T1000 (cell line): ENCODE measurements around the gene MARS1.
A peak's percentile ranks its signal among the peaks of the same experiment; 100 is the strongest.

ENCODE experiments used
- DNase-seq: peaks from one replicate; lab custom pipeline; 2025; ENCODE audit warnings: mixed read lengths; lab: John Stamatoyannopoulos, UW

MARS1 gene

DNA sequence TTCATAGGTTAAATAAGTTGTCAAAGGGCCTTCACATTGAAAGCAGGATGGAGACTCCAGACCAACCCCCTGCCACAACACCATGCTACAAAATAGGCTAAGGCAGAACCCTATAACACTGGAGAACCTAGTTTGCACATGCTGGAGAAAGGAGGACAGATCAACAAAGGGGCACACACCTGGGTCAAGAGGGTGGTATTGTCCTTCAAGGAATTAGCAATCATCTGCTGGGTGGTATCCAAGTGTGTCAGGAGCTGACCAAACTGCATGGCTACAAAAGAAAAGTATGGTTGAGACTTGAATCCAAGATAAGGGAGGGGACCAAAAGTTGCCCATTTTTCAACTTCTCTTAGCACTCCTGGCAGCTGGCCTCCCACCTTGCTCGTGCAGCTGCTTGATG, 44.0 kb downstream of the MARS1 start:
- no peak for DNase-seq

DNA sequence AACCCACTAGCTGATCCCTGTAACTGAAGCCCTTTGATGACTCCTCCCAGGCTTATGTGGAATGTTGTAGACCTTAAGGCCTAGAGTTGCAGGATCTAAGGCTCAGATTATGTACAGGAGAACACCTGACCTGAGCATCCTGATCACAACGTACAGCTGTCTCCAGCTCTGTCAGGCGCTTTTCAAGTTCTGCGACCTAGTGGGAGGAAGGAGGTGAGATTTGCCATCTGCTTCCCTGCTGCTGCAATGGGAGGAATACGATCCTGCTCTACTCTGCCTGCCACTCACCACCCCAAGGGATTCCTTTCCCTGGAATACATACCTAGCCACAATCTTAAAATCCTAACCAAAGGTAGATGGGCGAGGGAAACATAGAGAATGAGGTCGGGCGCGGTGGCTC, 45.2 kb downstream of the MARS1 start:
- no peak for DNase-seq

DNA sequence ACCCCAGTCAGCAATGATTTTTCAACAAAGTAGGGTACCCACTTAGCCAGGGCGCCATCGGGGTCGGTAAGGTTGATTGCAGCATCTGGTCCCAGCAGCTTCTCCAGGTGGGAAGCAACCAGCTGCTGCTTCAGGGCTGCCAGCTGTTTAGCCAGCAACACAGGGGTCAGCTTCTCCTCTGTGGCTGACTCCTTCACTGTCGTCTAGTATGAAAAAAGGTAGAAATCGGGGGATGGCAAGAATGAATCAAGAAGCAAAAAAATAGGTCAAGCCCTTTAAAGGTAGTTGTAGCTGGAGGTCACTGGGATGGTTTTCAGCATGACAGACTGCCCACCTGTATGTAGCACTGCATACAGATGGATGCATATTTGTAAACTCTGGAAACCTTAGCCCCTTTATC, 46.4 kb downstream of the MARS1 start:
- DNase-seq: no peak

DNA sequence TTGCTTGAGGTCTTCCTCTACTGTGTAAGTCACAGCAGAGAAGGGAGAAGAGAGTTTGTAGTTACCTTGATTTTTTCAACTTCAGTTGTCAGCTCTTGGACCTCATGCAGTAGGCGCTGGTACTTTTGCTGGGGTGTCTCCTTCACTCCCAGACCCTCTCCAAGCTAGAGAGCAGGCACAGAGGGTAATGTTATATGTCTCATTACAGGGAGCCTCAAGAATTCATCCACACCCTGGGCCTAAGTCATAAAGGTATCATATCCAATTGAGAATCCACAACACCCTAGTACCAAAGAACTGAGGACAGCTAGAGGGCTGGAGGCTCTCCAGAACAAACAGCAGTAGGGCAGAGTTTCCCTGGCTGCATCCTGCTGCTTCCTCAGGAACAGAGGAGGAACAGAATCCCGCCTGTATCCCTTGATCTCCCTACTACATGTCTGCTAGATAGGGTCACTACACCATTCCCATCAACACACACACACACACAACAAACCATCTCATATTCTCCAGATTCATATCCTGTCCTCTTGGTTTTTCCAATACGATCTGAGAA, 47.2 kb downstream of the MARS1 start:
- DNase-seq: no peak

DNA sequence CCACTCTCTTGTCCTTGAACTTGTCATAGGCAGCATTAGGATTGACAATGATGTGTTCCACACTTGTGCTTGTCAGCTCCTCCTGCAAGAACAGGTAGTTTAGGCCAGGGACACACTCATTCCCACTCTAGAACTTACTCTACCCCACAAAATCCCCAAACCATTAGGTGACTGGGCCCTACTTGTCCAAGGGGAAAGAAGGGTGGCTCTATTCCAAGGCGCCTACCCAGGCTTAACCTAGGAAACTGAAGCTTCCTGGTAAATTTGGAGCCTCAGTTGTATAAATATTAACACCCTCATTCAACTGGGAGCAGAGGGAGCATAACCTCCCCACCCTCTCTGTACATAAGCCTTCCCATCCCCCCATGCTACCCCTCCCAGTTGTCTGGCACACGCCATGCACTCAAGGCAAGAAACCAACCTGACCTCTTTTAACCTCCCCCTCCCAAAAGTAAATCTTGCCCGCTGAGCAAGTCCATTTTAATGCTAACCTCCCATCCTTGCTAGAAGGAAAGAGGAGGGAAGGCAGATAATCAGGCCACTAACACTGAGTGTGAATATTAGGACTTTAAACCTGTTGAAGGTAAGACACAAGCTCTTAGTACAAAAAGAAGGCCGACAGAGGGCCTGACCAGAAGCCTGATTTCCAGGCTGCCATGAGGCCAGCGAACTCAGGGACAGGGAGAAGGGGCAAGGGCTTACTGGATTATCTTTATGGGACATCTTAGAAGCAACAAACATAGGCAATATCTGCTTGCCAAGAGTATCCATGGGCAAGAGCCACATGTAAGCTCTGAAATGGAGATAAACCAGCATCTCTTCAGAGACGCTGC, 48.1 kb downstream of the MARS1 start:
- no peak for DNase-seq

DNA sequence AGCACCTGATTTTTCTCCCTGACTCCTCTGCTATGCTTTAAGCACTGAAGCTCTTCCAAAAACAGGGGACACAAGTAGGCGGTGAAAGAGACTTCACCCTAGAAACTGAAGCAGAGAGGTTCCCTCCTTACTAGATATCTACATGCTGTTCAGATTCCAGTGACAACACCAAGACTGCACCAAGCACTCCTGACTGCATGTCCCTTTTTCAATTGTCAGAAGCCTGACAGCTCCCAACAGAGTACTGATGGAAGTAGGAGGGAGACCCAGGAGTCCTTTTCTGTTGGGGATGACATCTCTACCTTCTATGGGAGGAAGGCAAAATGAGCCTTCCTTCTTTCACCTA, 48.7 kb downstream of the MARS1 start:
- DNase-seq: no peak

DNA sequence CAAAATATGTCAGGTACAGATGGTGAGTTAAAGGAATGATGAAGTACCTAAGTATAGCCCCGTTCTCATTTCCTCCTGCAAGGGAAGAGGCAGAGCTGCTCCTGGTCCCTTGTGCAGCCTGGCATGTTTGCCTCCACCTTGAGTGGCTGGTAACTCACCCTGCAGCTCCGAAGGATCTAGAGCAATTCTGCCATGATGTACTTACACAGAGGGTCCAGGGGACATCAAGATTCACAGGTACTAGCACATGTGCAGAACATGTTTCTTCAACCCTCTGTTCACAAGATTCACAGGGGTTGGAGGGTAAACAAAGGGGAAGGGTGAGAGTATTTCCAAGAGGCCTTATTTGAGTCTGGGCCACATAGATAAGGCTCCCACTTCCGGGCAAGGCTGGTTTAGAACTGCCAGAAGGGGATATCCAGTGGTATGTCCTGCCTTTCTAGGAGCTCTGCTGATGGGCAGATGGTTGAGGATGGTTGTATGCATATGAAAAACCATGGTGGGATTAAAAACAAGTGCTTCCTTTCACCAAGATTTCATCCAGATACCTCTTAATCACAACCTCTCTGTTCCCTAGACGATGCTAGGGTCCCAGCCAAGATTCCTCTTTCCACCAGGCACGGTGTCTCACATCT, 51.4 kb downstream of the MARS1 start:
- DNase-seq: no peak

DNA sequence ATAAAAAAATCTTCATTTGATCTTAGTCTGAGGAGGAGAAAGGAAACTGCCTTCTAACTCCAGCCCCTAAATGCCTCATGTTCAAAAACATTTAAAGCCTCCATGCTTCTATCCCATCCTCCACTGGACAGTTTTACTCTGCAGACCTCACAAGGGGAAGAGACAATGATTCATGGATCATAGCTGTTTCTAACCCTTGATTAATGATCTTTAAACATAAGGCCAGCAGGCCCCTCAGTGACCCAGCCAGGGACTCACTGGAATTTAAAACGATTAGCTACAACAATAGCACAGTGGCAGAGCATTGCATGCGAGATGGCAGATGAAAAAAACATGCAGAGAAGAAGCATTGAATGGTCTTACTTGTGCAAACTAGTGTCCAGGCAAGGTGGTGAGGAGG, 53.1 kb downstream of the MARS1 start:
- DNase-seq: no peak

DNA sequence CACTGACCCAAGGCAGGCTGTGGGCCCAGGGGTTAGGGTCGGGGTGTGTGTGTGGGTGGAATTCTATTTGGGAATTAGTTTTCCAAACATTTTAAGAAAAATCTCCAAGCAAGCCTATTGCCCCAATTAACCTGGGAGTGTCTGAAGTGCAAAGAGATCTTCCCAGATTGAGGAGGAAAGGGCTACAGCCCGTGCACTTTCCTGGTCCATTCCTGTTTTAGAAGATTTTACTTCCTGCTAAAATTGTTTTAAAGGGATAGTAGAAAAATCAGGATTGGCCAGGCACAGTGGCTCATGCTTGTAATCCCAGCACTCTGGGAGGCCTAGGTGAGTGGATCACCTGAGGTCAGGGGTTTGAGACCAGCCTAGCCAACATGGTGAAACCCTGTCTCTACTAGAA, 53.8 kb downstream of the MARS1 start:
- DNase-seq: no peak

DNA sequence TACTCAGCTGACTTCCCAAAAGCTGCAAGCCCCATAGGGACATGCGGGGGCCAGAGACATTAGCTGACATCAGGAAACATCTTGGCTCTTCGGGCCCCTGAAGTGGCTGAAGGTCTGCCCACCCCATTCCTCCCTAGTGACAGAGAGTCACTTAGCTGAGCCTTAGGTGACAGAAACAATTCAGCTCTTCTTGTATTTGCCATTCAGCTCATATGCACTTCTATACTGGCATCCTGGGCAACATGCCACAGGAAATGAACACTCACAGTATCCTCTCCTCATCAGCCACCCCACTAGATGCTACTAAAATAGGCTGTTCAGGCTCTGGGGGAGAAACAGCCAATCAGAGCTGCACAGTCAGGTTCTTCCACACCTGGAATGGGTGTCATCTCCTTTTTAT, 55.7 kb downstream of the MARS1 start:
- no peak for DNase-seq

DNA sequence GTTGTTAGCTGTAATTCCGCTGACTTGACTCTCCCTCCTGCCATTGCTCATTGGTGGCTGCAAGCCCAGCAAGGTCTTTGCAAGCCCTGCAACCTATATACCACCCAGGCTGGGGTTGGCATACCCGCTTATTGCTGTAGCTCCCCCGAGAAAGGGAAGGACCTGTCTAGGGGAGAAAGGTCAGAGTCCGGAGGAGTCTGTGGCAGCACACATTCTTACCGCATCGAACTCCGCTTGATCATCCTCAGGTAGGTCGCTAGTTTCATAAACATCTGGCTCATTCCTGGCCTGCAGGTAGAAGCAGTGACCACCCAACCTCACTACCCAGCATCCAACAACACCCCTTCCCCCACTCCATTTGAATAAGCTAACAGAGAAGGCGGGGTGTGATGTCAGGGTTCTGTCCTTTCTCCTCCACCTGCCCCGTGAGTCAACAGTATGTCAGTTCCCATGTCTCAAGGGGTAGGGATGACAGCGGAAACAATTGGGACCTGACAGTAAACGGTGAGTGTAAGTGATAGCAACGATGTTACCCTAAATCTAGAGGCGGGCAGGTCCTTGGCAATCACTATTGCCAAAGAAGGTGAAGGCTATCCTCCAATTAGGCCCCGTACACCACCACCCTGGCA, 58.1 kb downstream of the MARS1 start:
- no peak for DNase-seq

DNA sequence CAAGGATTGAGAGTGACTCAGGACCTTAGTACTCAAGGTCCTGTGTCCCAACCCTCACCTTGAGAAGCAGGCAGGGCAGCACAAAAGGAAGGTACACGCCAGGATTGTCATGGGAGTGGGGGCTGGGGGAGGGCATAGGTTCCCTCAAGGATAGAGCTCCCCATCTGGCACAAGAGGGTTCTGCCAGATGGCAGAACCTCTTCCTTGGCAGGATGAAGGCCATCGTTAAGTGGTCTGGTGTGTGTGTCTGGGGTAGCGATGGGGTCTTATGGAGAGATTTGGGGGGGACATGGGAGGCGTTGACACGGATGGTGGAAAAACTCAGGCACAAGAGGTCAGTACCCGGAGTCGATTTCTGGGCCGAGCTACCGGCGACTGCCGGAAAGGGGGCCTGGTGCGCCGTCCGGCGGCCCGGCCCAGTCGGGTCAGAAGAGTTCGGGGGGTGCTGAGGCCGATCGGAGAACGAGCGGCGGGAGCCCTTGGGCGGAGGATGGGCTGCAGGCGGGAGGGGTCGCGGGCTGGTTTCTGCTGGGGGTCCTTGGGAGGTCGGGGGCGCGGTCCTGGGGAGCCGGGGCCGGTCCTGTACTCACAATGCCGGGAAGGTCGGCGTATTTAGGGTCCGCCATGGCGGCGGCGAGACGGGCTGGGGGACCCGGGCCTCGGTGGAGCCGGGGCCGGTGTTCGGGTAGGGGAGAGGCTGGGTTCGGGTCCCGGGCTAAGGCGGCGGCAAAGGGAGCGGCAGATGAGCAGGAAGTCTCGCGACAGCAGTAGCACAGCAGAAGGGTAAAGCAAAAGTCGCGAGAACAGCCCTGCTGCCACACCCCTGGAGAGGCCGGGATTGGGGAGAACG, 58.8 kb downstream of the MARS1 start, which contains the start of gene DCTN2:
Gene DCTN2, minus strand, starts transcription at position 755 of the 850 bp plus-strand sequence. Its CDS starts 129 bp downstream, at position 626.
- peak; percentile 93 for DNase-seq

DNA sequence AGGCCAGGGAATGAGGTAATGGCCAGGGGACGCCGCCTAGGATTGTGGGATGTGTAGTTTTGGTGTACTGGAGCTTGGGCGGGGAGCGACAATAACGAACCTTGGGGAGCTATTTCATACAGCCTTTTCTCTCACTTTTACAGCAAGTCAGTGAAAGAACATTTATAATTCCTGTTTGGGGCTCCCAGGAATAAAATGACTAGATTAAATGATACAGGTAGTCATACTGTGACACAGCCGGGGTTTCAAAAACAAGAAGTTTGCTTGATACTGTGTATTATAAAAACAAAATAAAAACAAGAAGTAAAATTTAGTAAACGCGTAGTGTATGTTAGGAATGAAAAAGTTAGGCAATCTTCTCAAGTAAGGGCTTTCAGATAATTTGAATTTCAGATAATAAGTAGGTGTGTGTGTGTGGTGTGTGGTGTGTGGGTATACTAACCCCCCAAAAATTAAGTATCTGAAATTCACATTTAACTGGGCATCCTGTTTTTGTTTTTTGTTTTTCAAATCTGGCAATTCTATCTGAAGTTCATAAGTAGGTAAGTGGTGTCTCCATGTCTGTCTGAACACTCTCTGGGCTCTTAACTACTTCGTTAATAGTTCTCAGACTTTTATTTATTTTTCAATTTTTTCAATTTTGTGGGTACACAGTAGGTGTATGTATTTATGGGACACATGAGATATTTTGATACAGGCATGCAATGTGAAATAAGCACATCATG, 59.6 kb downstream of the MARS1 start:
- no peak for DNase-seq

DNA sequence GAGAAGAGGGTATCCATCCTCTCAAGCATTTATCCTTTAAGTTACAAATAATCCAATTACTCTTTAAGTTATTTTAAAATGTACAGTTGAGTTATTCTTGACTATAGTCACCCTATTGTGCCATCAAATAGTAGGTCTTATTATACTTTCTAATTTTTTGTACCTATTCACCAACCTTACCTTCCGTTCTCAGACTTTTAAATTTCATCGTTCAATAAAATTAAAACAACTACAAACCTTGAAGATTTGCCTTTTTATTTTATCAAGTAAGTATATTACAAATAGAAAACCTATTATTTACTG, 60.1 kb downstream of the MARS1 start:
- DNase-seq: no peak

DNA sequence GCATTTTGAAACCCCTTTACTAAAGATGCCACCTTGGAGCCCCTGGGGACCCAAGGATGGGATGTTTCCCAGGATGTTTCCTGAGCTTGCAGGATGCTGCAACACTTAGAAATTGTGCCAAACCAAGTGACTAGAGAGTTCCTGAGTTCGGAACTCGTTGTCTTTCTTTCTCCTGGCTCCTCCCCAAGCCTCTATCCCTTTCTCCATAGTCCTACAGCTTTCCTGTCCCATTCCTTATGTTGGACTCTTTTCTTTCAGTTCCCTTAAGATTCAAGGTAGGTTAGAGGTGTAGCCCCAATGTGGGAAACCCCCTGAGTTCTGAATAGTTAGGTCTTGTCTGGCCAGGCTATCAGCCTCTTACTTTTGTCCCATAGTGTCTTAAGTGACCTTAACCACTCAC, 60.6 kb downstream of the MARS1 start:
- no peak for DNase-seq

DNA sequence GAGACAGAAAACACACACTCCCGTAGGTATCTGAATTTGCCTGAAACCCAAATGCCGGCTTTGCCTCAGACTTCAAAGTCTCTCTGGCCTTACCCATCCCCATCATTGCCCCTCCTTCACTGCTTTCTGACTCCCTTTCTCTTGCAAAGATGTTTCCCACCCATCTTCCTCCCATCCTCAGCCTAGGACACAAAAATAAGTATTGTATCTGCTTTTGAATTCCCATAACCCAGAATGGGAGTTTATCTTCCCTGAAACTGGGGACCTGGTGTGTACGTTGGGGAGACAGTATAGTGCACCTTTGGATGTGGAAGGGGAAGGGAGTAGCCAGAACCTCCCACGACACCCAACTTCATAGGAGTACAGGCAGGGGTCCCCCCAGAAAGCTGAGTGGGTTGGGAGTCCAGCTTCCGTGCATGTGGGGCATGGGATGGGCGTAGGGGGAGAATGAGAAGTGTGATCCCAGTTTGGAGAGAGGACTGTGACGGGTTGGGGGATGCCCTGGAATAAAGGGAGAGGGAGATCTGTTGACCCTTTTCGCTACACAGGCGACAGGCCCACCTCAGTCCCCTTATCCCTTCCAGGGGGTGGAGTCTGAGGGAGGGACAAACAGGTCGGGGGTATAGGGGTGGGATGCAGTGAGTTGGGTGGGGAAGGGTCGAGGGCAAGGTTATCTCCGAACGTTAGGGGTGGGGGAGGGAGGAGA, 61.5 kb downstream of the MARS1 start:
- DNase-seq: no peak

DNA sequence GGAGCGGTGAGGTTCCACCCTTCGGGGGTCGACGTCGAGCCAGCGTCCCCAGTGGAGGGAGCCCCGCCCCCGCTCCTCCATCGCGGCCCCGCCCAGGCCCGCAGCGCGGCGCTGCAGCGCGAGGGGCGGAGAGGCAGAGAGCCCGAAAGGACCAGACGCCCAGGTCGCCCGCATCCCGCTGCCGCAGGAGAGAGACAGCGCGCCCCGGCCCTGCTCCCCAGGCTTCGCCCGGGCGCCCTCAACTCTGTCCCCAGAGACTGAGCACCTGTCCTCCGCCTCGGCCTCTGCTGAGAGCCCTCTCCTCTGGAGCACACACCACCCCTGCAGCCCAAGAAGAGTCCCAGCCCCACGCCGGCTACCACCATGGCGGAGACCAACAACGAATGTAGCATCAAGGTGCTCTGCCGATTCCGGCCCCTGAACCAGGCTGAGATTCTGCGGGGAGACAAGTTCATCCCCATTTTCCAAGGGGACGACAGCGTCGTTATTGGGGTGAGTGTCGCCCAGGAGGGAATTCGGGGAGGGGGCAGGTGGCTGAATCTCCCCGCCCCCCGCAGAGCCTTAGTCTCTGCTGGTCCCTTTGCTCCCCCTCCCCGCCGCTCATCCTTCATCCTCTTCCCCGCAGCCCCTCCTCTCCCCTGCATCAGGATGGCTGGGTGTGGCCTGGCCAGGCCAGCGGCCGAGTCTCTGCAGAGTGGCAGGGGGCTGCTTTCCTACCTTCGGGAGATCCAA, 62.2 kb downstream of the MARS1 start, which contains the start of gene KIF5A:
Gene KIF5A, plus strand, starts transcription at position 136 of the 732 bp plus-strand sequence. Its CDS starts 228 bp downstream, at position 364.
- no peak for DNase-seq

DNA sequence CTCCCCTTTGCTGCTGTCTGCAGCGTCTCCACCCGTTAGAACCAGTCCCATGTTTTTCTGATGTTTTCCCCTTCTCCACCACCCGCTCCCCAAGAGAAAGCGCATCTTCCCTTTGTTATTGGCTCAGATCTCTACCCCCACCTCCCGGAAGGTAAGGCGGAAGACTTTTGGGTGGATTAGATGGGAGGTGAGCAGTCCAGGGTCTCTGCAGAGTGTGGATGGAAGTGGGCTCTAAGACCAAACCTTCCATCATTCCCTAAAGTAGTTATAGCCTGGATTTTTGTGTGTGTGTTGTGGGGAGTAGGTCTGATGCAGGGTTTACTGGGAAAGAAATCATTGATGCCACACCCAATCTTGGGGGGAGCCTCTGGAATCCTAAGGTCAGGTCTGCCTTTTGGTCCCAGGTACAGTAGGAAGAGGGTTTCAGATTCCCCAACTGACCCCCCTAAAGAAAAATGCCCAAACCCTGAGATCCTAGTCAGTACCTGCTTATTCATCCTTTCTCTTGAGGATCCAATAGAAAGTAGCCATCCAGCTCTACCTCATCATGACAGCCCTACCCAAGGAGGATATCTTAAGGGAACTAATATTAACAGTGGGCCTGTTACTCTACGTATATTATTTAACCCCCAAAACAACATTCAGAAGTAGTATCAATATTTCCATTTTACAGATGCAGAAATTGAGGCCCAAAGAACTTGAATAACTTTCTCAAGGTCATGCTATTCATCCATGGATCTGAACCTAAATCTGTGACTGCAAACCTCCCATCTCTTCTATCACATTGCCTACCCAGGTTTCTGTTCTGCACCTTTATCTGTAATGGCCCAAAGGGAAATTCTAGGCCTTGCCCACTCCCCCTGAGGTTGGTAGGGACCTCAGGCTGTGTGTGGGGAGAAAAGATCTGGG, 63.0 kb downstream of the MARS1 start:
- no peak for DNase-seq
